H1 (cell line): ENCODE results near the gene TRAF5. TPM values are rescaled to one million over a fixed set of nuclear protein-coding genes. Genes with fewer than 3 reads are reported as not detected.

Experiments
- CBX8 ChIP-seq: fragments of 300-800, 300-1000 bp; sonication (generic); IDR thresholded peaks from 2 replicates; pipeline ENCODE4 v1.7.1; 2016; ENCODE audit warnings: low read depth, low read length, borderline replicate concordance
- CEBPB ChIP-seq: IDR thresholded peaks from 2 replicates; pipeline ENCODE4 v1.6.1; 2012; ENCODE audit warnings: low read depth, low read length
- CTBP2 ChIP-seq: IDR thresholded peaks from 2 replicates; pipeline ENCODE4 v1.7.0; 2011; ENCODE audit warnings: borderline replicate concordance, mild to moderate bottlenecking, moderate library complexity, mixed read lengths, low read length; ENCODE audit not compliant: insufficient read depth, insufficient read length
- EZH2 ChIP-seq: fragments of 200-600 bp; sonication (generic); IDR thresholded peaks from 2 replicates; pipeline ENCODE4 v1.7.1; 2012; ENCODE audit warnings: low read depth, mild to moderate bottlenecking, moderate library complexity, low read length, inconsistent platforms; ENCODE audit not compliant: severe bottlenecking
- KDM1A ChIP-seq: fragments of 200-600, 300-600 bp; sonication (generic); IDR thresholded peaks from 2 replicates; pipeline ENCODE4 v1.7.1; 2016; ENCODE audit warnings: mild to moderate bottlenecking, low read length, borderline replicate concordance
- MAX ChIP-seq: IDR thresholded peaks from 2 replicates; pipeline ENCODE4 v1.6.1; 2012; ENCODE audit warnings: inconsistent platforms
- polyA plus RNA-seq, 7 experiments: library from polyadenylated mRNA; depleted of rRNA in 3 of 7; stranded (reverse) in 5 of 7; unstranded in 2 of 7; fragments of >200 nt in 5 of 7; fragments of 200-250 nt in 2 of 7; gene quantifications; 1 replicate in 5 of 7; 2 replicates in 1 of 7; 4 replicates in 1 of 7; pipeline versions ENCODE4 v1.2.1 to v1.2.3, GENCODE V29; 2011 to 2013; ENCODE audit warnings: missing spikeins in 2 of 7, mixed read lengths in 2 of 7
- total RNA-seq: library from RNA; stranded (reverse); fragmentation: NEBNext Ultra II Directional; extraction: Animal tissue kit (Norgen Biotek cat#: 25700); gene quantifications from 2 replicates; pipeline ENCODE4 v1.2.1, GENCODE V29; 2021
- TF ChIP-seq, protein P1 (sequence below): fragments of 300-600 bp; sonication (generic); IDR thresholded peaks from 2 replicates; pipeline ENCODE4 v1.7.1; 2012; ENCODE audit warnings: low read length, moderate library complexity, mild to moderate bottlenecking, inconsistent platforms; ENCODE audit not compliant: insufficient replicate concordance

The TRAF5 gene
- total and polyA plus RNA-seq, 2 of the 8 experiments (the other 6 are each of a cell fraction or from before 2014, with no cell fraction given): 13.0 to 17.1 TPM

DNA sequence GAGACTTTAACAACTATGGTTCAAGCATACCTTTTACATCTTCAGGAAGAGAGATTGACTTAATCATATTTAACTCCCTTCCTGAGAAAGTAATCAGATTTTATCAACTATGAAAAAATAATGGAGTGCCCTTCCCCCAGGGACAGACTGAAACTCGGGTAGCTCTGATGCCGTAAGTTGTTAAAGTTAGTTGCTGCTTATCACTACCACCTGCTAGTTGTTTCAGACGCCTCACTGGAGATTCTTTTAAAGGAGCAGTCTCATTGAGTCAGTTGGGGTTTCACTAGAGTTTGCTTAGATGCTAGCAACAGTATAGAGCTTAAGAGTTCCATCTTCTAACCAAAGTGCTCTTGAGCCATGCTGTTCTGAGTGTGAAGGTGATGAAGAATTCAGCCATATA lies 17.0 kb upstream of the TRAF5 start (continued):
- TF ChIP-seq, protein P1, sequence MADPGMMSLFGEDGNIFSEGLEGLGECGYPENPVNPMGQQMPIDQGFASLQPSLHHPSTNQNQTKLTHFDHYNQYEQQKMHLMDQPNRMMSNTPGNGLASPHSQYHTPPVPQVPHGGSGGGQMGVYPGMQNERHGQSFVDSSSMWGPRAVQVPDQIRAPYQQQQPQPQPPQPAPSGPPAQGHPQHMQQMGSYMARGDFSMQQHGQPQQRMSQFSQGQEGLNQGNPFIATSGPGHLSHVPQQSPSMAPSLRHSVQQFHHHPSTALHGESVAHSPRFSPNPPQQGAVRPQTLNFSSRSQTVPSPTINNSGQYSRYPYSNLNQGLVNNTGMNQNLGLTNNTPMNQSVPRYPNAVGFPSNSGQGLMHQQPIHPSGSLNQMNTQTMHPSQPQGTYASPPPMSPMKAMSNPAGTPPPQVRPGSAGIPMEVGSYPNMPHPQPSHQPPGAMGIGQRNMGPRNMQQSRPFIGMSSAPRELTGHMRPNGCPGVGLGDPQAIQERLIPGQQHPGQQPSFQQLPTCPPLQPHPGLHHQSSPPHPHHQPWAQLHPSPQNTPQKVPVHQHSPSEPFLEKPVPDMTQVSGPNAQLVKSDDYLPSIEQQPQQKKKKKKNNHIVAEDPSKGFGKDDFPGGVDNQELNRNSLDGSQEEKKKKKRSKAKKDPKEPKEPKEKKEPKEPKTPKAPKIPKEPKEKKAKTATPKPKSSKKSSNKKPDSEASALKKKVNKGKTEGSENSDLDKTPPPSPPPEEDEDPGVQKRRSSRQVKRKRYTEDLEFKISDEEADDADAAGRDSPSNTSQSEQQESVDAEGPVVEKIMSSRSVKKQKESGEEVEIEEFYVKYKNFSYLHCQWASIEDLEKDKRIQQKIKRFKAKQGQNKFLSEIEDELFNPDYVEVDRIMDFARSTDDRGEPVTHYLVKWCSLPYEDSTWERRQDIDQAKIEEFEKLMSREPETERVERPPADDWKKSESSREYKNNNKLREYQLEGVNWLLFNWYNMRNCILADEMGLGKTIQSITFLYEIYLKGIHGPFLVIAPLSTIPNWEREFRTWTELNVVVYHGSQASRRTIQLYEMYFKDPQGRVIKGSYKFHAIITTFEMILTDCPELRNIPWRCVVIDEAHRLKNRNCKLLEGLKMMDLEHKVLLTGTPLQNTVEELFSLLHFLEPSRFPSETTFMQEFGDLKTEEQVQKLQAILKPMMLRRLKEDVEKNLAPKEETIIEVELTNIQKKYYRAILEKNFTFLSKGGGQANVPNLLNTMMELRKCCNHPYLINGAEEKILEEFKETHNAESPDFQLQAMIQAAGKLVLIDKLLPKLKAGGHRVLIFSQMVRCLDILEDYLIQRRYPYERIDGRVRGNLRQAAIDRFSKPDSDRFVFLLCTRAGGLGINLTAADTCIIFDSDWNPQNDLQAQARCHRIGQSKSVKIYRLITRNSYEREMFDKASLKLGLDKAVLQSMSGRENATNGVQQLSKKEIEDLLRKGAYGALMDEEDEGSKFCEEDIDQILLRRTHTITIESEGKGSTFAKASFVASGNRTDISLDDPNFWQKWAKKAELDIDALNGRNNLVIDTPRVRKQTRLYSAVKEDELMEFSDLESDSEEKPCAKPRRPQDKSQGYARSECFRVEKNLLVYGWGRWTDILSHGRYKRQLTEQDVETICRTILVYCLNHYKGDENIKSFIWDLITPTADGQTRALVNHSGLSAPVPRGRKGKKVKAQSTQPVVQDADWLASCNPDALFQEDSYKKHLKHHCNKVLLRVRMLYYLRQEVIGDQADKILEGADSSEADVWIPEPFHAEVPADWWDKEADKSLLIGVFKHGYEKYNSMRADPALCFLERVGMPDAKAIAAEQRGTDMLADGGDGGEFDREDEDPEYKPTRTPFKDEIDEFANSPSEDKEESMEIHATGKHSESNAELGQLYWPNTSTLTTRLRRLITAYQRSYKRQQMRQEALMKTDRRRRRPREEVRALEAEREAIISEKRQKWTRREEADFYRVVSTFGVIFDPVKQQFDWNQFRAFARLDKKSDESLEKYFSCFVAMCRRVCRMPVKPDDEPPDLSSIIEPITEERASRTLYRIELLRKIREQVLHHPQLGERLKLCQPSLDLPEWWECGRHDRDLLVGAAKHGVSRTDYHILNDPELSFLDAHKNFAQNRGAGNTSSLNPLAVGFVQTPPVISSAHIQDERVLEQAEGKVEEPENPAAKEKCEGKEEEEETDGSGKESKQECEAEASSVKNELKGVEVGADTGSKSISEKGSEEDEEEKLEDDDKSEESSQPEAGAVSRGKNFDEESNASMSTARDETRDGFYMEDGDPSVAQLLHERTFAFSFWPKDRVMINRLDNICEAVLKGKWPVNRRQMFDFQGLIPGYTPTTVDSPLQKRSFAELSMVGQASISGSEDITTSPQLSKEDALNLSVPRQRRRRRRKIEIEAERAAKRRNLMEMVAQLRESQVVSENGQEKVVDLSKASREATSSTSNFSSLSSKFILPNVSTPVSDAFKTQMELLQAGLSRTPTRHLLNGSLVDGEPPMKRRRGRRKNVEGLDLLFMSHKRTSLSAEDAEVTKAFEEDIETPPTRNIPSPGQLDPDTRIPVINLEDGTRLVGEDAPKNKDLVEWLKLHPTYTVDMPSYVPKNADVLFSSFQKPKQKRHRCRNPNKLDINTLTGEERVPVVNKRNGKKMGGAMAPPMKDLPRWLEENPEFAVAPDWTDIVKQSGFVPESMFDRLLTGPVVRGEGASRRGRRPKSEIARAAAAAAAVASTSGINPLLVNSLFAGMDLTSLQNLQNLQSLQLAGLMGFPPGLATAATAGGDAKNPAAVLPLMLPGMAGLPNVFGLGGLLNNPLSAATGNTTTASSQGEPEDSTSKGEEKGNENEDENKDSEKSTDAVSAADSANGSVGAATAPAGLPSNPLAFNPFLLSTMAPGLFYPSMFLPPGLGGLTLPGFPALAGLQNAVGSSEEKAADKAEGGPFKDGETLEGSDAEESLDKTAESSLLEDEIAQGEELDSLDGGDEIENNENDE: no peak
- no peak for TF ChIP-seq KDM1A
- TF ChIP-seq EZH2: no peak
- no peak for TF ChIP-seq MAX
- no peak for TF ChIP-seq CBX8
- no peak for TF ChIP-seq CTBP2
- no peak for TF ChIP-seq CEBPB
